ENCODE measurements around the gene SUSD1. TPM values are rescaled to one million over a fixed set of nuclear protein-coding genes. Genes with fewer than 3 reads are reported as not detected.

SUSD1 gene
- total RNA-seq, 4 donors from 2014 or later, result 1.6 to 8.2 (median 4.4) TPM

- Histone ChIP-seq H3K4me3 (no peak overlapping the region), H3K4me1 (peaks cover 6% of the 10 kb centered on the region), H3K9me3 (no peaks in the 10 kb centered on the region), H3K27ac (no peak overlapping the region), H3K27me3 (no peaks in the 10 kb centered on the region), H3K36me3 (no peaks in the 10 kb centered on the region)
- no peak for DNase-seq (ENCODE audit: low spot score in 2 of 2)
- TF ChIP-seq POLR2AphosphoS5 (IDR thresholded peaks at IDR 0.05) (no peak), EP300 (IDR thresholded peaks at IDR 0.05) (no peak), POLR2A (IDR thresholded peaks at IDR 0.05) (no peak)
- TF ChIP-seq, protein P1, sequence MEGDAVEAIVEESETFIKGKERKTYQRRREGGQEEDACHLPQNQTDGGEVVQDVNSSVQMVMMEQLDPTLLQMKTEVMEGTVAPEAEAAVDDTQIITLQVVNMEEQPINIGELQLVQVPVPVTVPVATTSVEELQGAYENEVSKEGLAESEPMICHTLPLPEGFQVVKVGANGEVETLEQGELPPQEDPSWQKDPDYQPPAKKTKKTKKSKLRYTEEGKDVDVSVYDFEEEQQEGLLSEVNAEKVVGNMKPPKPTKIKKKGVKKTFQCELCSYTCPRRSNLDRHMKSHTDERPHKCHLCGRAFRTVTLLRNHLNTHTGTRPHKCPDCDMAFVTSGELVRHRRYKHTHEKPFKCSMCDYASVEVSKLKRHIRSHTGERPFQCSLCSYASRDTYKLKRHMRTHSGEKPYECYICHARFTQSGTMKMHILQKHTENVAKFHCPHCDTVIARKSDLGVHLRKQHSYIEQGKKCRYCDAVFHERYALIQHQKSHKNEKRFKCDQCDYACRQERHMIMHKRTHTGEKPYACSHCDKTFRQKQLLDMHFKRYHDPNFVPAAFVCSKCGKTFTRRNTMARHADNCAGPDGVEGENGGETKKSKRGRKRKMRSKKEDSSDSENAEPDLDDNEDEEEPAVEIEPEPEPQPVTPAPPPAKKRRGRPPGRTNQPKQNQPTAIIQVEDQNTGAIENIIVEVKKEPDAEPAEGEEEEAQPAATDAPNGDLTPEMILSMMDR (IDR thresholded peaks at IDR 0.05), result no peak
- WGBS, result 98% methylated on average over 8 of the region's 8 CpGs
Measured at GRCh38 chr9:112111461-112111860, 63.6 kb downstream of the SUSD1 start.

DNA sequence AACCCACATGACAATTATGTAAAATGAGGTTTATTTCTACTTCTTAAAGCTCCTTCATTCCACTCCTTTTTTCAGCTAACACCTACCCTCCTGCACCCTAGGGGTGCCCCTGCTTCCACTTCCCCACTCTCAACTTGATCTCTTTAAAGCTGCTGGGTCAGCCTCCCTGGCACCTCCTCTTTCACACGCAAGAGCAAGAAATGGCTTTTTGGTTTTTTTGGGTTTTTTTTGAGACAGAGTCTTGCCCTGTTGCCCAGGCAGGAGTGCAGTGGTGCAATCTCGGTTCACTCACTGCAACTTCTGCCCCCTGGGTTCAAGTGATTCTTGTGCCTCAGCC lies 64.4 kb downstream of the SUSD1 start:
- TF ChIP-seq, protein P1 (IDR thresholded peaks at IDR 0.05), result no peak
- no peak for TF ChIP-seq POLR2AphosphoS5 (IDR thresholded peaks at IDR 0.05)
- TF ChIP-seq POLR2A (IDR thresholded peaks at IDR 0.05), result no peak
- TF ChIP-seq EP300 (IDR thresholded peaks at IDR 0.05), result no peak
- H3K27me3 ChIP-seq, result no peaks in the 10 kb centered on the region
- H3K9me3 ChIP-seq, result no peaks in the 10 kb centered on the region
- no peak for DNase-seq (ENCODE audit: low spot score in 2 of 2)
- H3K36me3 ChIP-seq, result no peaks in the 10 kb centered on the region
- 87% methylated on average over 2 of the region's 2 CpGs for WGBS
- H3K4me1 ChIP-seq, result peaks cover 6% of the 10 kb centered on the region
- no peak overlapping the region for H3K4me3 ChIP-seq
- H3K27ac ChIP-seq, result no peak overlapping the region

DNA sequence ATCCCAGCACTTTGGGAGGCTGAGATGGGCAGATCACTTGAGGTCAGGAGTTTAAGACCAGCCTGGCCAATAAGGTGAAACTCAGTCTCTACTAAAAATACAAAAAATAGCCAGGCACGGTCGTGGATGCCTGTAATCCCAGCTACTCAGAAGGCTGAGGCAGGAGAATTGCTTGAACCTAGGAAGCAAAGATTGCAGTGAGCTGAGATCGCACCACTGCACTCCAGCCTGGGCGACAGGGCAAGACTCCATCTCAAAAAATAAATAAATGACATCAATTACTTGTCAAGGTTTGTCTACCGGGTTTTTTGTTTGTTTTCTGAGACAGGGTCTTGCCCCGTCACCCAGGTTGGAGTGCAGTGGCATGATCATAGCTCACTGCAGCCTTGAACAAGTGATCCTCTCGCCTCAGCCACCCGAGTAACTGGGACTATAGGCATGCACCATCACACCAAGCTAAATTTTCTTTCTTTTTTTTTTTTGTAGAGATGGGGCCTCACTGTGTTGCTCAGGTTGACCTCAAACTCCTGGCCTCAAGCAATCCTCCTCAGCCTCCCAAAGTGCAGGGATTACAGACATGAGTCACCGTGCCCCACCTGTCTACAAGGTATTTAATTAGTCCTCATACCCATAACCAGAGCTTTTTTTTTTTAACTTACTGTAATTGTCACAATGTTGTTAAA lies 64.9 kb downstream of the SUSD1 start:
- no peak overlapping the region for H3K27ac ChIP-seq
- TF ChIP-seq, protein P1 (IDR thresholded peaks at IDR 0.05), result no peak
- TF ChIP-seq POLR2A (IDR thresholded peaks at IDR 0.05) (no peak), EP300 (IDR thresholded peaks at IDR 0.05) (no peak)
- no peaks in the 10 kb centered on the region for H3K9me3 ChIP-seq
- no peaks in the 10 kb centered on the region for H3K27me3 ChIP-seq
- no peak for DNase-seq (ENCODE audit: low spot score in 2 of 2)
- WGBS, result 74% methylated on average over 9 of the region's 9 CpGs
- H3K4me1 ChIP-seq, result peaks cover 6% of the 10 kb centered on the region
- no peaks in the 10 kb centered on the region for H3K36me3 ChIP-seq
- no peak overlapping the region for H3K4me3 ChIP-seq

DNA sequence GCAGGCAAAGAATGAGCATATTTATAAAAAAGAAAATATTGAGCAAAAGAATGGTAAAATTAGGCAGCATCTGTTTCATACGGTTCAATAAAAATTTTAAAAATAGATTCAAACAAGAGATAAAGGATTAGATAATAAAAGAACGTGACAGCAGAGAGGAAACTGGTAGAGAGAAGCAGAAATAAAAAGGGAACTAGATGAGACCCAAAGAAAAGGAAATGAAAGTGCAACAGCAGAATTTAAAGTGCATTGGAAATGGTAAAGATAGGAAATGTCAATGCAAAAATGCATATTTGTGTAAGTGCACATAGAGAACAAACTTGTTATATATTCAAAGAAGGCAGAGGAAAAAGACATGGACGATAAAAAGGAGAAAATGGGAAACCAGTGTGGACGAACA lies 70.2 kb downstream of the SUSD1 start:
- no peak overlapping the region for H3K4me3 ChIP-seq
- no peaks in the 10 kb centered on the region for H3K27me3 ChIP-seq
- WGBS, result 70% methylated on average over 4 of the region's 4 CpGs
- no peak for DNase-seq (ENCODE audit: low spot score in 2 of 2)
- no peaks in the 10 kb centered on the region for H3K9me3 ChIP-seq
- H3K4me1 ChIP-seq, result no peaks in the 10 kb centered on the region
- no peaks in the 10 kb centered on the region for H3K36me3 ChIP-seq
- TF ChIP-seq POLR2A (IDR thresholded peaks at IDR 0.05), result no peak
- TF ChIP-seq POLR2AphosphoS5 (IDR thresholded peaks at IDR 0.05), result no peak
- TF ChIP-seq, protein P1 (IDR thresholded peaks at IDR 0.05), result no peak
- TF ChIP-seq EP300 (IDR thresholded peaks at IDR 0.05), result no peak
- H3K27ac ChIP-seq, result no peak overlapping the region

- no peaks in the 10 kb centered on the region for H3K36me3 ChIP-seq
- H3K27ac ChIP-seq, result no peak overlapping the region
- H3K9me3 ChIP-seq, result no peaks in the 10 kb centered on the region
- H3K4me3 ChIP-seq, result no peak overlapping the region
- no peaks in the 10 kb centered on the region for H3K4me1 ChIP-seq
- 88% methylated on average over 2 of the region's 2 CpGs for WGBS
- no peak for DNase-seq (ENCODE audit: low spot score in 2 of 2)
- TF ChIP-seq, protein P1 (IDR thresholded peaks at IDR 0.05), result no peak
- no peaks in the 10 kb centered on the region for H3K27me3 ChIP-seq
Measured at GRCh38 chr9:112104401-112104800, 70.7 kb downstream of the SUSD1 start.
